ENCODE results near the gene NR4A2. TPM values are rescaled to one million over a fixed set of nuclear protein-coding genes. Genes with fewer than 3 reads are reported as not detected.
"Not testable (repeated sequence)": the region's sequence is repeated elsewhere in the genome, so short reads cannot be mapped to it uniquely, and the experiment has no call there.

Gene NR4A2
- total RNA-seq, 1 donor: not detected

DNA sequence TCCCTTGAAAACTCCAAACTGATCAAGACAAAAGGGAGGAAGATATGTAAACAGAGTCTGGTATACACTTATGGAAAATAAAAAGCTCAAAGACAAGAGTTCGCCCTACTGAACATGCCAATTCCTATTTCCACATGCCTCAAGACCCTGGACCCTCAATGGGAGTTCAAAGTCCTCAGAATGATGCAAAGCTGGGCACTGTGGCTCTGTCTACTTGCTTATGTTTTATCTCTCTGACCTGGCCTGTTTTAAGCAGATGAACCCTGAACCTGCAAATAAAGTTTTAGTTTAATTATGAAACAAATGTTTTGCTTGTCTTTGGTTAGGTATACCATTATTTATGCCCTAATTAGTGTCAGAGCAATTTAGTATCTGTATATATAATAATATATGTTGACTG, 22.6 kb downstream of the NR4A2 start:
- no peak for DNase-seq (ENCODE audit: low read depth)
- TF ChIP-seq, protein P1, sequence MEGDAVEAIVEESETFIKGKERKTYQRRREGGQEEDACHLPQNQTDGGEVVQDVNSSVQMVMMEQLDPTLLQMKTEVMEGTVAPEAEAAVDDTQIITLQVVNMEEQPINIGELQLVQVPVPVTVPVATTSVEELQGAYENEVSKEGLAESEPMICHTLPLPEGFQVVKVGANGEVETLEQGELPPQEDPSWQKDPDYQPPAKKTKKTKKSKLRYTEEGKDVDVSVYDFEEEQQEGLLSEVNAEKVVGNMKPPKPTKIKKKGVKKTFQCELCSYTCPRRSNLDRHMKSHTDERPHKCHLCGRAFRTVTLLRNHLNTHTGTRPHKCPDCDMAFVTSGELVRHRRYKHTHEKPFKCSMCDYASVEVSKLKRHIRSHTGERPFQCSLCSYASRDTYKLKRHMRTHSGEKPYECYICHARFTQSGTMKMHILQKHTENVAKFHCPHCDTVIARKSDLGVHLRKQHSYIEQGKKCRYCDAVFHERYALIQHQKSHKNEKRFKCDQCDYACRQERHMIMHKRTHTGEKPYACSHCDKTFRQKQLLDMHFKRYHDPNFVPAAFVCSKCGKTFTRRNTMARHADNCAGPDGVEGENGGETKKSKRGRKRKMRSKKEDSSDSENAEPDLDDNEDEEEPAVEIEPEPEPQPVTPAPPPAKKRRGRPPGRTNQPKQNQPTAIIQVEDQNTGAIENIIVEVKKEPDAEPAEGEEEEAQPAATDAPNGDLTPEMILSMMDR (IDR thresholded peaks at IDR 0.05; ENCODE audit: insufficient read depth, low read depth, low read length): no peak
- H3K4me3 ChIP-seq (ENCODE audit: low read depth, low read length): no peak overlapping the region

DNA sequence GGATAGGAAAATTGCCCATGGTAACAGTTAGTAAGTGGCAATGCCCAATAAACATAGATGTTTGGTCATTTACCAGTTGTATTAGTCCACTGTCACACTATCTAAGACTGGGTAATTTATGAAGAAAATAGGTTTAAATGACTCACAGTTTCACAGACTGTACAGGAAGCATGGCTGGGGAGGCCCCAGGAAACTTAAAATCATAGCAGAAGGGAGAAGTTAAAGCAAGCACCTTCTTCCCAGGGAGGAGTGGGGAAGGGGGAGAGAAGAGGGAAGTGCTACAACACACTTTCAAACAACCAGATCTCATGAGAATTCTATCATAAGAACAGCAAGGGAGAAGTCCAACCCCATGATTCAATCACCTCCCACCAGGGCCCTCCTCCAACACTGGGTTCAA, 23.4 kb downstream of the NR4A2 start:
- DNase-seq (ENCODE audit: low read depth): no peak
- TF ChIP-seq, protein P1 (IDR thresholded peaks at IDR 0.05; ENCODE audit: insufficient read depth, low read depth, low read length): no peak
- H3K4me3 ChIP-seq (ENCODE audit: low read depth, low read length): no peak overlapping the region

DNA sequence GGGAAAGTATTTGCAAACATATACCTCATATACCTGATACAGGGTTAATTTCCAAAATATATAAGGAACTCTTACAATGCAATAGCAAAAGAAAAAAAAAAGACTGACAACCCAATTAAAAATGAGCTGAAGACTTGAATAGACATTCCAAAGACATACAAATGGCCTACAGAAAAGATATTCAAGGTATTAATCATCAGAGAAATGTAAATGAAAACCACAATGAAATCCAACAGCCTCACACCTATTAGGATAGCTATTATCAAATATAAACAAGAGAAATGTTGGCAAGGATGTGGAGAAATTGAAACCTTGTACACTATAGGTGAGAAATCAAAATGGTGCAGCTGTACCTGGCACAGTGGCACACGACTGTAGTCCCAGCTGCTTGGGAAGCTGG, 25.7 kb downstream of the NR4A2 start:
- TF ChIP-seq, protein P1 (IDR thresholded peaks at IDR 0.05; ENCODE audit: insufficient read depth, low read depth, low read length): no peak
- DNase-seq (ENCODE audit: low read depth): no peak
- no peak overlapping the region for H3K4me3 ChIP-seq (ENCODE audit: low read depth, low read length)

DNA sequence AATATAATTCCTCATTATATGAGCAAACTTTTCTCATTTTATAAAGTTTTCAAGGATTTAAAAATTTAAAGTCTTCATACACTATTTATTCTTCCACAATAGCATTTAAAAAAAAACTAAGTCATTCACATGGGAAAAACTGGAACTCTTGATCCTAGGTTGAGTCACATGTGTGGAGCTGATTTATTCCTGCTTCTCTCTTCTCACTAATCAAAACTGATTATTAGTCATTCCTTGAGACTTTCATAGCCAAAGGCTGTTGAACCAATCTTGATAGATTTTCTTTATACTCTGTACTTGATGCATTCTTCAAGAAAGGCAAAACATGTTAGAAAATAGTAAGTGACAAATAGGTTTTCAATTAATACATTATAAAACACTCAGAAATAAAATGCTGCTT, 27.4 kb downstream of the NR4A2 start:
- H3K4me3 ChIP-seq (ENCODE audit: low read depth, low read length): no peak overlapping the region
- no peak for DNase-seq (ENCODE audit: low read depth)
- TF ChIP-seq, protein P1 (IDR thresholded peaks at IDR 0.05; ENCODE audit: insufficient read depth, low read depth, low read length): no peak

DNA sequence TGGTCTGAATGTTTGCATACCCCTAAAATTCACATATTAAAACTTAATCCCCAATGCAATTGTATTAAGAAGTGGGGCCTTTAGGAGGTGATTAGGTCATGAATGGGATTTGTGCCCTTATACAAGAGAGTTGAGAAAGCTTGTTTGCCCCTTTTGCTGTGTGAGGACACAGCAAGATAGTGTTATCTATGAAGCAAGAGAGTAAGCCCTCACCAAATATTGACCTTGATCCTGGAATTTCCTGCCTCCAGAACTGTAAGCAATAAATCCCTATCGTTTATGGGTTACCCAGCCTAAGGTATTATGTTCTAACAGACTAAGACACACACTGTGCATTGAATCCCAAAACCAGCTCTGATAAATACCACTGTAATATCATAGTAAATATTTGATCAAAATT, 32.2 kb downstream of the NR4A2 start:
- DNase-seq (ENCODE audit: low read depth): no peak
- TF ChIP-seq, protein P1 (IDR thresholded peaks at IDR 0.05; ENCODE audit: insufficient read depth, low read depth, low read length): no peak
- H3K4me3 ChIP-seq (ENCODE audit: low read depth, low read length): no peak overlapping the region

DNA sequence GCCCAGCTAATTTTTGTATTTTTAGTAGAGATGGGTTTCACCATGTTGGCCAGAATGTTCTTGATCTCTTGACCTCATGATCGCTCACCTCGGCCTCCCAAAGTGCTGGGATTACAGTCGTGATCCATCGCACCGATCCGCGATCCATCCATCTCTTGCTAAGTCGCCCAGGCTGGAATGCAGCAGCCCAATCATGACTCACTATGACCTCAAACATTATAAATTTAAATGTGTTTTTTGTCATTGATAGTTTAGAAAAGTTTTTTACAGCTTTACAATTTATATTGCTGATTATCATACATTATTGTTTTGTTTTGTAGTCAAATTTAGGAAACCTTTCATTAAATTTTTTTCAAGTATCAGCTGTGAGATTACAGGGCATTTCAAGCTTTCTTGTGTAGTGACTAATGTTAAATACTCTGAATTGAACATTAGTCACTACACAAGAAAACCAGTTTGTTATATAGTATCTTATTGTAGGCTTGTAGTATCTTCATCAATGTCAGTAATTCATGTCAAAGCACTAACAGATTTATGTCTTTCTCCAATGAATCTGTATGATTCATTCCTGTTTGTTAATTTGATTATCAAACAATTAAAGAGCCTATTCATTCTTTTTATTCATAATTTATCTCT, 37.5 kb downstream of the NR4A2 start:
- DNase-seq (ENCODE audit: low read depth): no peak
- TF ChIP-seq, protein P1 (IDR thresholded peaks at IDR 0.05; ENCODE audit: insufficient read depth, low read depth, low read length): no peak
- no peak overlapping the region for H3K4me3 ChIP-seq (ENCODE audit: low read depth, low read length)

DNA sequence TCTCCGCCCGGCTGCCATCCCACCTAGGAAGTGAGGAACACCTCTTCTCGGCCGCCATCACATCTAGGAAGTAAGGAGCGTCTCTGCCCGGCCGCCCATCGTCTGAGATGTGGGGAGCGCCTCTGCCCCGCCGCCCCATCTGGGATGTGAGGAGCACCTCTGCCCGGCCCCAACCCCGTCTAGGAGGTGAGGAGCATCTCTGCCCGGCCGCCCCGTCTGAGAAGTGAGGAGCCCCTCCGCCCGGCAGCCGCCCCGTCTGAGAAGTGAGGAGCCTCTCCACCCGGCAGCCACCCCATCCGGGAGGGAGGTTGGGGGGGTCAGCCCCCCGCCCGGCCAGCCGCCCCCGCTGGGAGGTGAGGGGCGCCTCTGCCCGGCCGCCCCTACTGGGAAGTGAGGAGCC, 39.1 kb downstream of the NR4A2 start:
- DNase-seq (ENCODE audit: low read depth); H3K4me3 ChIP-seq (ENCODE audit: low read depth, low read length): not testable (repeated sequence)
